Erythroblast (primary cell): ENCODE measurements around the gene ADGRV1.

Source experiments
- GATA1 ChIP-seq: IDR thresholded peaks from 2 replicates; pipeline ENCODE4 v1.6.1; 2011; ENCODE audit warnings: low read depth, mild to moderate bottlenecking, control low read depth, low read length, moderate library complexity
- POLR2A ChIP-seq: IDR thresholded peaks from 2 replicates; pipeline ENCODE4 v1.6.1; 2011; ENCODE audit warnings: mild to moderate bottlenecking, low read length

DNA sequence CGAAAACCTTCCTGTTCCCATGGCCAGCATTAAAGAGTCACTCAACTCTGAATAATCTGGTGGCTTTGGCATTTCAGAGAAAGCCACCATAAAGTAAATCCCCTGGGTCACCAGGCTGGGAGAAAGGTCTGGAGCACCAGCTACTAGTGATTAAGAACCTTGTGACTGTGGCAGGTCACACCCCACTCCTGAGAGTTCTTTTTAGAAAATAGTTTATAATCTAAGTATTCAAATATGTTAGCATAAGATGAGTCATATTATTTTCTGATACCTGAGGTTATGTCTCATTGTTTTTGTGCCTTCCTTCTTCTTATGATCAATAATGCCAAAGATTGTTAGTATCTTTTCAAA lies 472.8 kb downstream of the ADGRV1 start:
- TF ChIP-seq POLR2A (no peak), GATA1 (no peak)
